NT2/D1 (cell line): Measurements from ENCODE around the gene HIPK2.

Experiments used
- DNase-seq: peaks from one replicate; pipeline ENCODE4 v3.0.0-alpha.2; 2011; ENCODE audit warnings: low read depth, low spot score
- H3K27me3 ChIP-seq: 2 replicates; pipeline ENCODE4 v1.6.0; 2011; ENCODE audit warnings: mild to moderate bottlenecking; ENCODE audit not compliant: insufficient read length, insufficient read depth
- H3K36me3 ChIP-seq: 2 replicates; pipeline ENCODE4 v1.6.1; 2011; ENCODE audit warnings: mild to moderate bottlenecking, low read length, mixed read lengths; ENCODE audit not compliant: insufficient read depth, insufficient read length
- H3K4me1 ChIP-seq: 2 replicates; pipeline ENCODE4 v1.5.1; 2011; ENCODE audit not compliant: insufficient read depth, insufficient read length
- H3K4me3 ChIP-seq: 2 replicates; pipeline ENCODE4 v1.5.1; 2011; ENCODE audit warnings: low read depth; ENCODE audit not compliant: insufficient read length
- H3K9ac ChIP-seq: 2 replicates; pipeline ENCODE4 v1.6.0; 2011; ENCODE audit warnings: low read depth; ENCODE audit not compliant: insufficient read length
- H3K9me3 ChIP-seq: 2 replicates; pipeline ENCODE4 v1.5.1; 2011; ENCODE audit warnings: mild to moderate bottlenecking, low read length; ENCODE audit not compliant: insufficient read depth
- SUZ12 ChIP-seq: IDR thresholded peaks from 2 replicates; pipeline ENCODE4 v1.6.1; 2011; ENCODE audit not compliant: insufficient read length, insufficient read depth; ENCODE audit errors: extremely low read depth
- YY1 ChIP-seq: IDR thresholded peaks from 2 replicates; pipeline ENCODE4 v1.6.1; 2011; ENCODE audit not compliant: insufficient read length, insufficient read depth
- ZNF274 ChIP-seq: IDR thresholded peaks from 2 replicates; pipeline ENCODE4 v1.6.1; 2011; ENCODE audit warnings: mild to moderate bottlenecking, low read depth, low read length

Gene HIPK2

GRCh38 chr7:139591550-139592195, 186.1 kb downstream of the HIPK2 start:
- H3K4me3 ChIP-seq, result no peak overlapping the region
- no peak for TF ChIP-seq YY1
- DNase-seq, result no peak

GRCh38 chr7:139589474-139589873, 188.3 kb downstream of the HIPK2 start:
- no peak for TF ChIP-seq SUZ12
- TF ChIP-seq ZNF274, result no peak
- TF ChIP-seq YY1, result no peak
- H3K36me3 ChIP-seq, result no peaks in the 10 kb centered on the region
- no peak for DNase-seq

More at GRCh38 chr7:139591550-139592195, 186.1 kb downstream of the HIPK2 start:
- Histone ChIP-seq H3K27me3 (no peaks in the 10 kb centered on the region), H3K36me3 (peaks cover 6% of the 10 kb centered on the region), H3K9ac (no peak overlapping the region), H3K4me1 (no peaks in the 10 kb centered on the region), H3K9me3 (no peaks in the 10 kb centered on the region)

GRCh38 chr7:139588632-139589031, 189.2 kb downstream of the HIPK2 start:
- TF ChIP-seq SUZ12, result no peak
- TF ChIP-seq YY1, result no peak
- no peak for TF ChIP-seq ZNF274
- H3K4me3 ChIP-seq, result no peak overlapping the region
- H3K4me1 ChIP-seq, result peaks cover 8% of the 10 kb centered on the region
- no peaks in the 10 kb centered on the region for H3K36me3 ChIP-seq
- no peaks in the 10 kb centered on the region for H3K27me3 ChIP-seq
- no peak overlapping the region for H3K9ac ChIP-seq
- H3K9me3 ChIP-seq, result no peaks in the 10 kb centered on the region
- DNase-seq, result no peak

More at GRCh38 chr7:139589474-139589873, 188.3 kb downstream of the HIPK2 start:
- no peaks in the 10 kb centered on the region for H3K9me3 ChIP-seq
- no peaks in the 10 kb centered on the region for H3K4me1 ChIP-seq
- no peak overlapping the region for H3K4me3 ChIP-seq
- no peaks in the 10 kb centered on the region for H3K27me3 ChIP-seq
- no peak overlapping the region for H3K9ac ChIP-seq

GRCh38 chr7:139587535-139587934, 190.3 kb downstream of the HIPK2 start:
- no peak for DNase-seq
- no peak overlapping the region for H3K4me3 ChIP-seq
- H3K4me1 ChIP-seq, result peaks cover 11% of the 10 kb centered on the region
- no peaks in the 10 kb centered on the region for H3K27me3 ChIP-seq
- no peak for TF ChIP-seq YY1
- no peak for TF ChIP-seq SUZ12
- no peak for TF ChIP-seq ZNF274
- H3K9ac ChIP-seq, result no peak overlapping the region
- H3K9me3 ChIP-seq, result no peaks in the 10 kb centered on the region
- peaks cover 10% of the 10 kb centered on the region for H3K36me3 ChIP-seq

- TF ChIP-seq ZNF274 (no peak), SUZ12 (no peak), YY1 (no peak)
- H3K4me1 ChIP-seq, result peaks cover 12% of the 10 kb centered on the region
- no peaks in the 10 kb centered on the region for H3K27me3 ChIP-seq
- no peak overlapping the region for H3K4me3 ChIP-seq
- no peak overlapping the region for H3K9ac ChIP-seq
- DNase-seq, result no peak
- H3K9me3 ChIP-seq, result no peaks in the 10 kb centered on the region
- H3K36me3 ChIP-seq, result peaks cover 10% of the 10 kb centered on the region
Observed at GRCh38 chr7:139586286-139586685, 191.5 kb downstream of the HIPK2 start.

- Histone ChIP-seq H3K4me3 (no peak overlapping the region), H3K36me3 (peaks cover 10% of the 10 kb centered on the region), H3K9me3 (no peaks in the 10 kb centered on the region), H3K27me3 (no peaks in the 10 kb centered on the region), H3K9ac (no peak overlapping the region), H3K4me1 (peaks cover 12% of the 10 kb centered on the region)
- TF ChIP-seq SUZ12 (no peak), ZNF274 (no peak), YY1 (no peak)
- no peak for DNase-seq
Observed at GRCh38 chr7:139585042-139585441, 192.8 kb downstream of the HIPK2 start.

GRCh38 chr7:139583826-139584553, 193.8 kb downstream of the HIPK2 start:
- Histone ChIP-seq H3K9ac (no peak overlapping the region), H3K4me1 (peaks cover 12% of the 10 kb centered on the region), H3K27me3 (no peaks in the 10 kb centered on the region), H3K4me3 (no peak overlapping the region), H3K36me3 (peaks cover 10% of the 10 kb centered on the region), H3K9me3 (no peaks in the 10 kb centered on the region)
- TF ChIP-seq YY1 (no peak), ZNF274 (no peak), SUZ12 (no peak)
- DNase-seq, result no peak

- H3K27me3 ChIP-seq, result no peaks in the 10 kb centered on the region
- no peaks in the 10 kb centered on the region for H3K9me3 ChIP-seq
- H3K4me1 ChIP-seq, result peaks cover 12% of the 10 kb centered on the region
- TF ChIP-seq YY1 (no peak), SUZ12 (no peak), ZNF274 (no peak)
- H3K9ac ChIP-seq, result no peak overlapping the region
- H3K4me3 ChIP-seq, result no peak overlapping the region
- DNase-seq, result no peak
- H3K36me3 ChIP-seq, result peaks cover 10% of the 10 kb centered on the region
Observed at GRCh38 chr7:139582671-139583155, 195.1 kb downstream of the HIPK2 start.
